GM18907 (cell line): ENCODE results near the gene ELFN2.
"Not testable (repeated sequence)": the region's sequence is repeated elsewhere in the genome, so short reads cannot be mapped to it uniquely, and the experiment has no call there.

Source experiments
- ATAC-seq: cut with Tn5 transposase; IDR thresholded peaks from one replicate; pipeline ENCODE4 v1.9.1; 2021; ENCODE audit warnings: mild to moderate bottlenecking, moderate library complexity; ENCODE audit not compliant: unreplicated experiment

ELFN2 gene

DNA sequence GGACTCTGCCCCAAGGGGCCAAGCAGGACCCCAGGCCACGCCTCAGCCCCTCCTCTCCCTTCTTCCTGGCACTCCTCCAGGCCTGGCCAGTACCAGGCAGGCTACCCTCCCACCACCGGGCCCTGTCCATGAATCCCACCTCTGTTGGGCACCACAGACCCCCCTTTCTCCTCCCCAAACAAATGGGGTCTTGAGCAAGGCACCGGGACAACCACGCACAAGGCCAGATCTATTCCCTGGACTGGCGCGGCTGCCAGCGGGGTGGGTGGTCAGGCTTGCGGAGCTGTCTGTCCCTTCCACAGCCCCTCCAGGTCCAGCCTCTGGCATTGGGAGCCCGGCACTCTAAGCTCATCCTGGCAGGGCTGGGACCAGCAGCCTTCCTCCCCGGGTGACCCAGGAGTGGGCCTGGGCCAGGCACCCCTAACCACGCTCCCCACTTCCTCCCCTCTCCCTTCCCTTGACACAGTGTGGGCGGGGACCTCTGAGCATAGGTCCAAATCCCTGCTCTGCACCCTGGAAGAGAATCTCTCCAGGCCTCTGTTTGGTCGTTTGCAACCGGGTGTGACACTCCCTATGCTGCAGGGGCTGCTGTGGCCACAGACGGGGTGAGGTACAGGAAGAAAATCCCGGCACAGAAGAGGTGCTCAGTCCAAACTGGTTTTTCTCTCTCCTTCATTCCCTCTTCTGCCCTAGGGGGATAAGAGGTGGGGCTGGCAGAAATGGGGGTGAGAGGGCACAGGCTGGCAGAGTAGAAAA, 14.6 kb downstream of the ELFN2 start:
- no peak for ATAC-seq

DNA sequence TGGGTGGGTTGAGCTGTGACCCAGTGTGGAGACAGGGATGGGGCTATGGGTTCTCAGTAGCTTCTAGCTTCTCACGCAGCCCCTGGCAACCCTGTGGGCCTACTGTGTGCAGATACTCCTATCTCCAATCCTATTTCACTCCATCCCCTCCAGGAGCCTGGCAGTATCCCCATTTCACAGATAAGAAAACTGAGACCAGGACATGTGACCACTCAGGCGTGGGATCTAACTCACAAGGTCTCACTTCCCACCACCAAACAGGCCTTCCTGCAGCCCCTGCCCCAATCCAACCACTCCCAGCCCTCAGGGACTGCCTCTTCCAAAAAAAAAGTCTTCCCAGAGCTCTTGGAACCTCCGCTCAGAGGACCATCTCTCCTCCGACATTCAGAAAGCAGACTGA, 15.6 kb downstream of the ELFN2 start:
- ATAC-seq = no peak

DNA sequence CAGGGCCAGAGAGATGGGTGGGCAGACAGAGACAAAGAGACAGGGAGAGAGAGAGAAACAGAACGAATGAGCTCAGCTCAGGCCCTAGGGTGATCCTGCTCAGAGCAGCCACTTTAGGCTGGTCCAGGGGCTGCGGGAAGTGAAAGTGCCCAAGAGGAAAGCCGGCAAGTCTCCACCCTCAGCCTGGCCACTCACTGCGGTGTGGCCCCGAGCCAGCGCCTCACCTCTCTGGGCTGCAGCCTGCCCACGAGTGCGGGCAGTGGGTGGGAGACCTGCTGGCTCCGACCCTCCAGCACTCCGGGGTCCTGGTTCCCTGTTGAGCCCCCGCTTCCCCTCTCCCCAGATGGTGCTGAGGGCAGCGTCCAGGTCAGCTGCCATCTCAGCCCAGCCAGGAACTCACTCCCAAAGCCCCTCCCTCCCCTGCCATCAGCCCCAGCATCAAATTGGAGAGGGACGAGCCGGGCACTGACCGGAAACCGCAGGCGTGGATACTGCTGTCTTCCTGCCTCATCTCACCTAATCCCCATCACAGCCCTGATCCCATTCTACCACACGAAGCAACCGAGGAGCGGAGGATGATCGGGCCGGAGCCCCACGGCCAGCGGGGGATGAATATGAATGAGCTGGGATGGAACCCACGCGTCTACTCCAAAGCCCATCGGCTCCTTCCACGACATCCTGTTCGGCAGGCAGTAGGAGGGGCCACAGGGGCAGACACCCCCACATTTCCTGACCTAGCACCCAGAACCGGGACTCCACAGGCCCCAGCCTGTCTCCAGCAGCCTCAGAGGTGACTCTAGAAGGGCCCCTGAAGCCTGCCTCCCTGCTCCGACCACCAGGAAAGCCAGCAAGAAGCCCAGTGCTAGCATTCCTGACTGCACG, 16.9 kb downstream of the ELFN2 start:
- ATAC-seq = no peak

DNA sequence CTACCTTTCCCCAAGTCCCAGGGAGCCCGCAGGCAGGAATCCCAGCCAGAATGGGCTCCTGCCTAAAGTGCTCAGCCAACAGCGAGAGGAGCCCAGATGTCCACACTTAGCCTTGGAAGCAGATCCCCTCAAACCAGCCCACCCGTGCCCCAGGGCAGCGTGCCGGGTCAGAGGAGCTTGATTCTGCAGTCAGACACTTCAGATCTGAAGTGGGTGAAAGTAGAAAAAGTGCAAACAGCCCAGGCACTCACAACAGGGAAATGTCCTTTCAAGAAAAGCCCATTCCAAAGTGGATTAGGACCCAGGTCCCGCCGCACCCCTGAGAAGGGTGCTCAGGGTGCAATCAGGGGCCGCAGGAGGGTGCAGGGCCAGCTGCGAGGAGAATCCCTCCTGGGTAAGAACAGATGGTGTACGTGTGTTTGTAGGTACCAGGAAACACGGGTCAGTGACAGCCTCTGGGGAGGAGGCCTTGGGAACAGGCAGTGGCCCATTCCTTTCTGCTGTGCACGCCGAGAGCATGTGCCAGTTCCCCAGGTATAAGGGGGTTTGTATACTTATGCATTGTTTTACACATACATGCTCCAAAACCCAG, 17.7 kb downstream of the ELFN2 start:
- ATAC-seq = no peak

DNA sequence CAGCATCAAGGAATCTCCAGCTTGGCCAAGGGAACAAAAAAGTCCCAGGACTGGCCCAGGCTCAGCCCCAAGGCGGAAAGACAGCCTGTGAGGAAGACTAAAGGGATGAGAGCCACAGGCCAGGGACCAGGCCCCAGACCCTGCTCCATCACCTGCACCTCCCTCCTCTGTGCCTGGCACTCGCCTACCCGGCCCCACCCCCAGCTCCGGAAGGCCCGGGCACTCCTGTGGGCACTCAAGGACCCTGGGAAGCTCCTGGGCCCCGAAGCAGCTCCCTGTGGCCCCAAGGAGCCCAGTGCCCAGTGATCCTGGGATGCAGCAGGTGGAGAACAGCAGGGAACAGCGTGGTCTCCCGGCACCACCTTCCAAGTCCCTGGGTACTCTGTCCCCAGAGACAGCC, 18.2 kb downstream of the ELFN2 start:
- no peak for ATAC-seq

DNA sequence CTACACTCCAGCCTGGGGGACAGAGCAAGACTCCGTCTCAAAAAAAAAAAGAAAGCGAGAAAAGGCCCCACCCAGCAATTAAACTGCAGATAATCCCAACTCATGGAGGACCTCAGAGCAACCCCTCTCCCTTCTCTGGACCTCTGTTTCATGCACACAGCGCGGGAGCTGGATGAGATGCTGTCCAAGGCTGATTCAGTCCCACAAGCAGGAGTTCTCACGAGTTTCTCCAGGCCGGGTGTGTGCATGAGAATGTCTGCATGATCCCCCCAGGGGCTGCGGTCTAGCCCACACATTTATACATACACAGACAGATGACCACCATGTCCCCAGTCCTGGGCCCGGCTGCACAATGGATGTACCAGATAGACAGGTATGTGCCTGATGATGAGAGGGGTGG, 19.4 kb downstream of the ELFN2 start:
- no peak for ATAC-seq

DNA sequence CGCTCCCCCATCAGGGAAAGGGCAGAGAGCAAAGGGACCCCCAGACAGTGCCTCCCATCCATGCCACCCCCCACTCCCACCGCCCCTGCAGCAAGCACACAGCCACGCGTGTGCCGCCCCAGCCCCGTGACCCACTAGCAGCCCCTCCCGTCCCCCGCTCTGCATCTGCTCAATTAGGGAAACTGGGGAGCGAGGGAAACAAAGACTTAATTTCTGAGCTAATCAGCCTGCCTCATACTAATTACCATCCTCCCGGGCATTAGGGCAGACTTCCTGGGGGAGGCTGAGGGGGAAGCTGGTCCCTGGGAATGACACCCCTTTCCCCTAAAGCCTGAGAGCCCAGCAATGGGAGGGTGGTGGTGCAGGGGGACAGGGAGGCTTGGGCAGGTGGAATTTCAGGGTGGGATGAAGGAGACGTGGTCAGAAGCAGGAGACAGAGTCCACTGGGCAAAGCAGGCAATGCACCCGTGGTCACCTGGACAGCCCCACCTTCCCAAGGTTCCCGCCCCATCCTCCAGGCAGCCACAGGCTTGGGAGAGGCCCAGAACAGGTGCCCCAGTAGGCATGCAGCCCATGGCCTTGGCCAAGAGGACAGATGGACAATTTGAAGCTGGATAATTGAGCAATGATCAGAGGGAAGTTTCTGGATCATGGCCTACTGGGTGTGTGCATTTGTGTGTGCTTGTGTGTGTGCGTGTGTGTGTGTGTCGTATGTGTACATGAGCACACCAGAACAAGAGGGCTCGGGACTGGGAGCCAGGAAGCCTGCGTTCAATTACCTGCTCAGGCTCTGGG, 20.6 kb downstream of the ELFN2 start:
- ATAC-seq = no peak

DNA sequence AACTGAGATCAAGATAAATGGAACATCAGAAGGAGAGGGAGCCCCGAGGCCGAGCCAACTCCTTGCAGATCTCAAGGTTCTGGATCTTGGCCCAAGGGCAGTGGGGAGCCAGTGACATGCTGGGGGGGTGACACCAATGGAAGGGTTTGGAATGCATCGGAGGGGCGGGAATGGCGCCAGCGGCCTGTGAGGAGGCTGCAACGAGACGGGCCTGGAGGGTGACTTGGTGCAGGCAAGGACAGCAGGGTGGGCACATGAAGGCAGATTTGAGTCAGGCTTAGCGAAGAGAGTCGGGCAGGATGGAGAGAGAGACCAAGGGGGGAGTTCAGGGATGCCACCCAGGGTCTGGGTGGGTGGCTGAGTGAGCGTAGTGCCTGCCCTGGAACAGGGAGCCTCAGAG, 23.2 kb downstream of the ELFN2 start:
- no peak for ATAC-seq

DNA sequence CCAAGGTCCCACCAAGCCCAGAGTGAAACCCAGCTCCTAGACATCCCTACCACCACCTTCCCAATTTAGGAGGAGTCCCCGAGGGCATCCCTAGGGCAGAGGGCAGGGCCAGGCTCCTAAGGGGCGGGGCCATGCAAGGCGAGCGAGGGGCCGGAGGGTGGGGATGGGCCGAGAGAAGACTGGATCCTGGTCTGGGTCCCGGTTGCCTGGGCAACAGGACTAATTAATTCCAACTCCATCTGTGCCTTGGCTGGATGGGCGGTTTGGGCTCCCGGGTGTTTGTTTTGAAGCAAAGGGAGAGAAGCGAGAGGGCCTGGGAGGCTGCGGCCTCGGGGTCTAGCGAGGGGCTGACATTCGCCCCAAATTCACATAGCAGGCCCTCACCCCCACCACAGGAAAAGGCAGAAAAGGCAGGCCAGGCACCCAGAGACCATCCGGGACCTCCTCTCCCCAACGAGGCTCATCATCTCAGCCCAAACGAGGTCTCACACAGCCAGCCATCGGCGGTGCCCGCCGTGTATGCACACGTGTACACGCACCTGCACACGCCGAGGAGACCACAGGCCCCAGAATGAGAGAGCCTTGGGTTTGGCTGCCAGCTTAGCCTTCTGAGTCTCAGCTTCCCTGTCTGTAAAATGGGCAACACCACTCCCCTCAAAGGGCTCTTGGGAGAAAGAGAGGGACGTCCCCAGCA, 23.9 kb downstream of the ELFN2 start:
- no peak for ATAC-seq

DNA sequence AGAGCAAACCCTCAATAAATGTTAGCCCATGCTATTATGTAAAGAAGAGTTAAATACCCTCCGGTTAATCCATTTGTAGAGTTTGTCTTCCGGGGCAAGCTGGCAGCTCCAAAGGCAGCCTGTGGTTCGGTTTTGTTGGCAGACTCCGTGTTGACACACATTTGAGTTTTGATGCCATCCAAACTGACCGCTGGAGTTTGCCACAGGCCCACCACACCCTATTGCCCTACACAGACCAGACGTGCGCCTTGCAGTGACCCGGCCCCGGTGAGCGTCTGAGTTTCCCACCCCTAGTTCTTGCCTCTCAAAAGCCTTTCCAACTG, 25.1 kb downstream of the ELFN2 start:
- ATAC-seq = no peak

DNA sequence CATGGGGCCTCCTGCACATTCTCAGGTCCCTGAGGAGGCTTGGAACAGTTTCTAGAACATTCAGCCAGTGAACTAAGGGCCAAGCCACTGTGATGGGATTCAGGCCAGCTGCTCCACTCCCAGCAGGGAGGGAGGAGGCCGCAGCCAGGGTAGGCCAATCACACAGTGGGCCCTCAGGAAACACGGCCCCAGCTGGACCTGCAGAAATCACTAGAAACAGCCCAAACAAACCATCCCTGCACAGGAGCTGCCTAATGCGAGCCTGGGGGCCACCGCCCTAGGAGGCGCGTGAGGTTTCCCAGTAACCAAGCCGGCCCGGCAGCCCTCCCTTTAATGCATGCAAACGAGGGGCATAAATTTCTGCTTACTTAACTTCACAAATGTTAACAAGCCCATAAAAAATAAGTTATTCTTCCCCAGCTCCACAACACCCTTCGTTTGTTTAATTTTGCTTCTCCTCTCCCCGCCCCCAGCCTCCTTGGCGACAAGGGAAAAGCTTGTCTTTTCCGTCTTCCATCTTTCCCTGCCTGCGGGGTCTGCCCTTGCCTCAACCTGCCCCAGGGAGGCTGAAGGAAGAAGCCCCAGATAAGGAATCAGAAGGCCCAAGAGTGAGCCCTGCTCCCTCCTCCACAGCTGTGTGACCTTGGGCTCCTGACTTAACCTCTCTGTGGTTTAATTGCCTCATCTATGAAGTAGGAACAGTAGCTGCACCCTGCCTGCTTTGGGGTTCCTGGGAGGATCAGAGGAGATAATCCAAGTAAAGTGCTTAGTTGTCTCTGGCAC, 25.7 kb downstream of the ELFN2 start:
- no peak for ATAC-seq

DNA sequence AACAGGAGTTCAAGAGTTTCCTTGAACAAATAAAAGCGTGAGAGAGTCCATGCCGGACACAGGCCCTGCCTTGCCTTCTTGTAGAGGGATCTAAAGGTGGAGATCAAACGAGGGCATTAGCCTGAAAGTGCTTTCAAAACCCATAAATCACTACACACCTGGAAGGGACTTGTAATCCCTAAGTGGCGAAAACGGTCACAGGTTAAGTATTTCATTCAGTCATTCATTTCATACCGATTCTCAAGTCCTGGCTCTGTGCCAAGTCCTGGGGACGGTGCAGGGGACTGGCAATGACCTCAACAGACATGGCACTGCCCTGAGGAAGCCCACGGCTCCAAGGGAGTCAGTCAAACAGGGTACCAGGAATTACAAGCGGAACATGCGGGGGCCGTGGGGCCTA, 26.6 kb downstream of the ELFN2 start:
- ATAC-seq = no peak

DNA sequence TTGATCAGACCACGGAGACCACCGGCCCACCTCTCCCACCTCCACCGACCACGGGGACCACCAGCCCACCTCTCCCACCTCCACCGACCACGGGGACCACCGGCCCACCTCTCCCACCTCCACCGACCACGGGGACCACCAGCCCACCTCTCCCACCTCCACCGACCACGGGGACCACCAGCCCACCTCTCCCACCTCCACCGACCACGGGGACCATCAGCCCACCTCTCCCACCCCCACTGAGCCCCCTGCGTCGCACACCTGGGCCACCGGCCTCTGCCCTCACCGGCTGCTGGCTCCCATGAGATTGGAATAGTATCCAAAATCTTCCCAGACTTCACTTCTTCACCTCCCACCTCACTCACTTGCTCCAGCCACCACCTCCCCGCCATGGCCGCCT, 27.8 kb downstream of the ELFN2 start:
- not testable (repeated sequence) for ATAC-seq

DNA sequence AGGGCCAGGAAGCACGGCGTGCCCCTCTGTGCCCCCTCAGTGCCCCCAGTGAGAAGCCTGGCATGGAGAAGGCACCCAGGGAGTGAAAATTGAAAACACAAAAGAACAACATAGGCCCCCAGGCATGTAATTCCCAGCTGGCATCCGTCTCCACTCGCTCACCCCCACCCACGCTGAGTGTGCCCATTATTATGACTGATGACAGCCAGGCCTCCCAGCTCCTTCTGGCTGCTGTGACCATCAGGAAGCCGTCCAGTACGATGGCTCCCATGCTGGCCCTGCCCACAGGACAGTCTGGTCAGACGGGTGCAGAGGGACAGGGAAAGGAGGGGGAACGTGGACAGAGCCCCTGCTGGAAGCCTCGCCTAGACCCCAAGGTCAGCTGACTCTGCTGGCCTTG, 30.1 kb downstream of the ELFN2 start:
- no peak for ATAC-seq

DNA sequence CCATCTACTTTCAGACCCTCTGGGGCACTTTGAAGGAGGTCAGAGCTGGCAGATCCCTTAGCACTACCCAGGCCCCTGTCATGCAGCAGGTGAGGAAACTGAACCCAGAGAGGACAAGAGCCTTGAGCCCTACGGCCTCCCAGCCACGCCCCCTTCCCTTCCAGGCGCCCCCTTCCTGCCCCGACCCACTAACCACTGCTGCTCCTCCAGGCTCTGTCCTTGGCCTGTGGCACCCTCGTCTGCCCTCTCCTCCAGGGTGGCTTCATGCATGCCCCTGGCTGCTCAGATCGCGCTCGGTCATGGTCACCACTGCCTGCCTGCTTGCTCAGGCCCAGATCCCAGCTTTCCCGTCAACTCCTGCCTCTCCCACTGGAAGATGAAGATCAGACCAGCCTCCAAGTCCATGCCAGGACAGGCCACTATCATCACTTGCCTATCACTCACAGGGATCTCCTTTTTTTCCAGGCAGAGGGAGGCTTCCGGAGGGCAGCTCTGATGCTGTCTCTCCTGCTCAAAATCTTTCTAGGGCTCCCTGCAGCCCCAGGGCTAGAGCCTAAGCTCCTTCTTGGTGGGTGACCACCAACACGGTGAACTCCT, 30.7 kb downstream of the ELFN2 start:
- no peak for ATAC-seq

DNA sequence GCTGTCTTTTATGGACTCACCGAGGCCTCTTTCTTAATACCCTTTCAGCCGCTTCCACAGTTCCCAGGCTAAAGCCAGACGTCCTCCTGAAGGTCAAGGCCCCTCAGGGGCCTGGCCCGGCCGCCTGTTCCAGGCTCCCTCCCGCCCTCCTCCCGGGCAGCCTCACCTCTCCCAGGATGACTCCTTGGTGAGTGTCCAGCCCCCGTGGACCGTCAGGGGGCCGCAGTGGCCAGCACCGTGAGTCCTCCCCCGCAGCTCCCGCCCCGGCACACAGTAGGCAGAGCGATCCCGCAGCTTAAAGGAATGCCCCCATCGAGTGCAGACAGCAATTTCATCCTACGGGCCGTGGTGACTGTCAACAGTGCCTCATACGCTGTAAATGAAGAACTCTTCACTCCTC, 32.9 kb downstream of the ELFN2 start:
- no peak for ATAC-seq

DNA sequence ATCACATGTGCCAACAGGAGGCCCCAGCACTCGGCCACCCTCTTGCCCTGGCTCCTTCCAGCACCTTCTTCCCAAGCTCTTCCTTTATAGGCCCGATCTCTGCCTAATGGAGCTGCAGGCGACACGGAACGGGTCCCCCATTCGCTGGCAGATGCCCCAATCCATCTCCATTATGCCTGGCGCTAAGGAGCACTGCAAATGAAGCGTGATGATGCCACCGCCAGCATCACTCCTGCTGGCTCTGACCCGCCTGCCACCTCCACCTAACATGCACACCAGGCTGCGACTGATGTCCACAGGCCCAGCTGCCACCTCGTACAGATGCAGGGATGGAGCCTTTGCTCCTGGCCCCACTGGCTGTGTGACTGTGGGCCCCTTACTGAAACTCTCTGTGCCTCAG, 33.5 kb downstream of the ELFN2 start:
- no peak for ATAC-seq

DNA sequence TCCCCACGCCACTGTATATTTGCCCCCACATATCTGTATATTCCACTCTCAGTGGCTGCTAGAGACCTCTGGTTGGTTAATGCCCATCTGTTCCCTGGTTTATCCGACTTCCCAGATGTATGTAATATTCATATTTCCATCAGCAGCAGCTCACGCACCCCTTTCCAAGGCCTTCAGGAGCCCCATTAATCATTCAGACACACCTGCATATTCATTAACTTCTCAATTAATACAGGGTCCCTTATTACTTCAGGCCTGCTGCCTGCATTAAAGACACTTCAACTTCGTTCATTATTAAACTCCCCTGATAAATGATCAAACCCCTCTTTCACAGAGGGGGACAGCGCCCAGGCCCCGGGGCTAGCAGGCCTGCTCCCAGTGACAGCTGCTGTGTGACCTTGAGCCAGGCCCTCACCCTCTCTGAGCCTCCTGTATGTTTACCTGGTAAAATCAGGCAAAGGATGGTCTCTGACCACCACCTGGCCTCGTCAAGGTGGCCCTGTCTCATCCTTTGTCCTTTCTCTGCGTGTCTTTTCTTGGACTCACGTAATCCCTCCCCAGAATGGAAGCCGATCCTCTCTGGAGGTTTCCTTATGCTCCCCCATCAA, 34.5 kb downstream of the ELFN2 start:
- no peak for ATAC-seq

DNA sequence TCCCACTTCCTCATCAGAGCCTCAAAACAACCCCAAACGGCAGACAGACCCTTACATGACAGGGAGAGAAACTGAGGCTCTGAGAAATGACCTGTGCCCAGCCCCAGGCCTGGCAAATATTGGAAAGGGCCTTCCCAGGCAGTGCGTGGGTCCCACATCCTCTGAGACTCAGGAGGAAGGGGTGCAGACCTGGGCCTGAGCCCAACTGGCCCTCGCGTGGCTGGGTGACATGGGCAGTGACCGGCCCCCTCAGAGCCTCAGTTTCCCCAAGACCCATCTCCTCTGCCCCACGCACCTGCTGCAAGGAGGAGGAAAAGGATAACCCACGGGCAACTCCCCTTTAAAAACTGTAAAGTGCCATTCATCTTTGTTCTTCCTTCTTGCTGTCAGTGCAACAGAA, 35.6 kb downstream of the ELFN2 start:
- no peak for ATAC-seq
